K562 (cell line): Measurements from ENCODE around the gene CBL. TPM values are rescaled to one million over a fixed set of nuclear protein-coding genes. Genes with fewer than 3 reads are reported as not detected.

Source experiments
- ATAC-seq: fragments of 200-7000 bp; cut with Tn5 transposase; 3 replicates; pipeline ENCODE4 v1.9.1; 2020; ENCODE audit warnings: moderate library complexity
- BruUV-seq: library from RNA; stranded (reverse); fragments of 400-500 nt; replicated peaks from 2 replicates; lab custom pipeline; 2021; lab: Mats Ljungman, UMichigan
- CTCF ChIA-PET: fragments of 300-600 bp; formaldehyde crosslinking; extraction: SDS; loops from one replicate; lab custom pipeline; 2021; ENCODE audit warnings: low intra/inter-chr PET ratio; lab: Yijun Ruan, JAX
- POLR2A ChIA-PET: fragments of 300-600, 350-650 bp; sonication (Branson Sonifier 250); formaldehyde crosslinking; extraction: SDS; loops from one replicate; lab custom pipeline; 2021; ENCODE audit warnings: antibody characterized with exemption, inconsistent platforms; lab: Yijun Ruan, JAX
- DNase-seq, 4 experiments: peaks; one replicate each; pipeline versions ENCODE4 v3.0.0 to v3.0.0-alpha.2; 2011 to 2018; ENCODE audit warnings: low spot score in 3 of 4, mixed read lengths in 3 of 4; ENCODE audit errors: extremely low read depth in 1 of 4
- FAIRE-seq: peaks from 2 replicates; lab custom pipeline; 2011; peaks lifted over from hg19 to GRCh38; lab: Jason Lieb, UNC
- H2AFZ ChIP-seq: 2 replicates; pipeline ENCODE4 v1.6.0; 2011; ENCODE audit warnings: low read depth, low read length, control low read depth, inconsistent platforms
- H3K27ac ChIP-seq: fragments of 200-600 bp; 3 replicates; pipeline ENCODE4 v1.8.0; 2011; ENCODE audit warnings: low read depth, mild to moderate bottlenecking, control low read depth, inconsistent platforms, low read length, moderate library complexity, mixed read lengths; ENCODE audit errors: extremely low read depth
- H3K27me3 ChIP-seq, 2 experiments: fragments of 300-600 bp in 1 of 2; 2 replicates in 1 of 2; 3 replicates in 1 of 2; pipeline versions ENCODE4 v1.6.0 to v1.8.0; 2011; ENCODE audit warnings: inconsistent platforms in 2 of 2, low read length in 2 of 2, mild to moderate bottlenecking in 1 of 2, mixed read lengths in 1 of 2, moderate library complexity in 1 of 2; ENCODE audit not compliant: control insufficient read depth in 2 of 2, insufficient read depth in 2 of 2
- H3K36me3 ChIP-seq: fragments of 300-600 bp; 3 replicates; pipeline ENCODE4 v1.8.0; 2011; ENCODE audit warnings: mild to moderate bottlenecking, low read length, inconsistent platforms; ENCODE audit not compliant: control insufficient read depth, insufficient read depth
- H3K4me1 ChIP-seq, 2 experiments: fragments of 200-600 bp in 1 of 2; replicated peaks in 1 of 2; 2 replicates in 1 of 2; 3 replicates in 1 of 2; pipeline versions ENCODE4 v1.5.1 to v1.8.0; 2011; ENCODE audit warnings: inconsistent platforms in 2 of 2, low read length in 2 of 2, mild to moderate bottlenecking in 1 of 2, mixed read lengths in 1 of 2, moderate library complexity in 1 of 2; ENCODE audit not compliant: control insufficient read depth in 2 of 2, insufficient read depth in 2 of 2
- H3K4me2 ChIP-seq: 2 replicates; pipeline ENCODE4 v1.6.1; 2011; ENCODE audit warnings: low read length, control low read depth, inconsistent platforms, mixed read lengths; ENCODE audit not compliant: insufficient read depth
- H3K4me3 ChIP-seq: fragments of 200-600 bp; sonication (generic), shearing (Covaris generic); 2 replicates; pipeline ENCODE4 v1.5.1; 2016; ENCODE audit warnings: control low read depth, inconsistent platforms
- H3K79me2 ChIP-seq: fragments of 200-600 bp; 3 replicates; pipeline ENCODE4 v1.8.0; 2011; ENCODE audit warnings: low read length, inconsistent platforms; ENCODE audit not compliant: control insufficient read depth, insufficient read depth
- H3K9ac ChIP-seq, 2 experiments: 2 replicates each; pipeline versions ENCODE4 v1.6.0 to v1.6.1; 2011; ENCODE audit warnings: low read depth in 2 of 2, low read length in 2 of 2, control low read depth in 1 of 2, inconsistent platforms in 1 of 2, mild to moderate bottlenecking in 1 of 2, mixed read lengths in 1 of 2; ENCODE audit not compliant: insufficient read depth in 1 of 2
- H3K9me1 ChIP-seq: one replicate; pipeline ENCODE4 v1.6.0; 2011; ENCODE audit warnings: inconsistent platforms, mild to moderate bottlenecking, low read length, moderate library complexity; ENCODE audit not compliant: control insufficient read depth, insufficient read depth
- H3K9me3 ChIP-seq: replicated peaks from 2 replicates; pipeline ENCODE4 v1.5.1; 2011; ENCODE audit warnings: low read depth, low read length, inconsistent platforms; ENCODE audit not compliant: control insufficient read depth, insufficient read depth
- H4K20me1 ChIP-seq: replicated peaks from 2 replicates; pipeline ENCODE4 v1.6.1; 2011; ENCODE audit warnings: low read length, inconsistent platforms, mixed read lengths; ENCODE audit not compliant: control insufficient read depth, insufficient read depth
- BDP1 ChIP-seq: IDR thresholded peaks from 3 replicates; pipeline ENCODE4 v1.6.1; 2011; ENCODE audit not compliant: insufficient read length, insufficient read depth
- ESRRB ChIP-seq: fragments of 250-450 bp; sonication (Bioruptor Pico); IDR thresholded peaks from 2 replicates; pipeline ENCODE4 v1.5.0; 2020; ENCODE audit warnings: mild to moderate bottlenecking, moderate library complexity, borderline replicate concordance
- HCFC1 ChIP-seq: IDR thresholded peaks from 2 replicates; pipeline ENCODE4 v1.6.1; 2012; ENCODE audit warnings: low read depth, low read length, improper control_type of control experiment
- PTBP1 ChIP-seq: fragments of 200-400 bp; formaldehyde crosslinking; IDR thresholded peaks from 2 replicates; pipeline ENCODE4 v1.6.1; 2017; ENCODE audit warnings: low read depth, low read length
- SAFB2 ChIP-seq: fragments of 200-400 bp; formaldehyde crosslinking; IDR thresholded peaks from 2 replicates; pipeline ENCODE4 v1.6.1; 2018; ENCODE audit warnings: borderline replicate concordance, low read length, low read depth, moderate library complexity; ENCODE audit not compliant: severe bottlenecking
- SUPT5H ChIP-seq: fragments of 450-650 bp; IDR thresholded peaks from 2 replicates; pipeline ENCODE4 v1.6.1; 2016
- TFE3 ChIP-seq: fragments of 450-650 bp; formaldehyde crosslinking; IDR thresholded peaks from 2 replicates; pipeline ENCODE4 v1.4.0; 2020; ENCODE audit warnings: mild to moderate bottlenecking, mixed read lengths
- ZC3H4 ChIP-seq: sonication (generic); formaldehyde crosslinking; IDR thresholded peaks from 2 replicates; pipeline ENCODE4 v1.9.0; 2021; ENCODE audit warnings: missing genetic modification reagents, borderline replicate concordance
- ZMIZ1 ChIP-seq, 2 experiments: fragments of 150-350 bp in 1 of 2; IDR thresholded peaks; 2 replicates each; pipeline ENCODE4 v1.6.1; 2012 to 2016; ENCODE audit warnings: low read depth in 2 of 2, low read length in 2 of 2, mild to moderate bottlenecking in 1 of 2, moderate library complexity in 1 of 2
- ZNF408 ChIP-seq: fragments of 250-450 bp; sonication (Bioruptor Pico); IDR thresholded peaks from 2 replicates; pipeline ENCODE4 v1.4.0; 2020; ENCODE audit warnings: low read depth, mild to moderate bottlenecking, moderate library complexity
- WGBS: fragments of 100-300 bp; shearing (Covaris generic); methylation state at CpG from one replicate; pipeline ENCODE4 v1.1.6; 2016; ENCODE audit warnings: low coverage, mixed read lengths; ENCODE audit not compliant: insufficient coverage; ENCODE audit errors: missing lambda C conversion rate; 5-methylcytosine and 5-hydroxymethylcytosine counted together
- in situ Hi-C: fragments of 300-500 bp; cut with MboI; formaldehyde crosslinking; loops from 4 replicates; pipeline ENCODE4 v1.15.0; 2018; ENCODE audit warnings: inconsistent platforms, mixed read lengths
- intact Hi-C: fragments of 100-400 bp; cut with micrococcal nuclease; formaldehyde crosslinking; loops from 2 replicates; pipeline ENCODE4 v1.14.2; 2022
- polyA plus RNA-seq, 8 experiments: library from polyadenylated mRNA; depleted of rRNA in 4 of 8; stranded (reverse) in 5 of 8; unstranded in 3 of 8; fragments of >200 nt; fragmentation: Nextera tagmentation in 2 of 8; fragmentation: Illumina TruSeq in 1 of 8; extraction: Ambion mirVana in 2 of 8; extraction: Trizol in 1 of 8; gene quantifications; 2 replicates each; pipeline versions ENCODE4 v1.2.1 to v1.2.3, GENCODE V29; 2011 to 2014; ENCODE audit warnings: inconsistent platforms in 1 of 8, missing spikeins in 1 of 8
- total RNA-seq, 7 experiments: library from RNA; depleted of rRNA in 6 of 7; stranded (reverse); fragments of >200 nt in 6 of 7; fragmentation: Illumina TruSeq in 2 of 7; extraction: Trizol in 2 of 7; gene quantifications; 2 replicates each; pipeline versions ENCODE4 v1.2.1 to v1.2.3, GENCODE V29; 2011 to 2021; ENCODE audit warnings: low replicate concordance in 1 of 7

CBL gene
- total and polyA plus RNA-seq, 9 of the 15 experiments (the other 6 are each of a cell fraction or from before 2014, with no cell fraction given) = 3.2 to 24.9 (median 9.9) TPM

GRCh38 chr11:119330237-119330636, 124.1 kb downstream of the CBL start (continued):
- no peak for TF ChIP-seq SAFB2

GRCh38 chr11:119332111-119332765, 126.1 kb downstream of the CBL start:
- 64% methylated on average over 4 of the region's 4 CpGs for WGBS
- intact Hi-C loops (no loop called here), in situ Hi-C loops (no loop called here)
- H2AFZ ChIP-seq = peak overlapping the region; percentile 82
- no peak overlapping the region for H3K4me3 ChIP-seq
- DNase-seq = no peak
- CTCF ChIA-PET = no interaction called here
- H3K9me3 ChIP-seq = no peaks in the 10 kb centered on the region
- POLR2A ChIA-PET = interaction anchor here (0.6 to 1.5 kb wide), 4 partner anchors 17 to 263 kb away, joined by 3 to 6 read pairs (median 4); no protein-coding TSS in a partner anchor
- no TSS peak for BruUV-seq
- FAIRE-seq = no peak
- no peak overlapping the region for H3K9ac ChIP-seq
- H3K27me3 ChIP-seq = no peaks in the 10 kb centered on the region
- ATAC-seq = no peak
- H3K4me1 ChIP-seq = peaks cover 0 to 24% of the 10 kb centered on the region in 2 experiments; a peak in 3 of 5 replicates
- H3K79me2 ChIP-seq = peaks cover 25% of the 10 kb centered on the region
- H3K9me1 ChIP-seq = no peaks in the 10 kb centered on the region
- peaks cover 17% of the 10 kb centered on the region; the same call in 1 of the 3 replicates for H3K36me3 ChIP-seq
- no peak overlapping the region for H3K27ac ChIP-seq
- H3K4me2 ChIP-seq = no peak overlapping the region
- TF ChIP-seq ZMIZ1 (IDR thresholded peaks at IDR 0.05; ENCODE audit: low read depth in 2 of 2, low read length in 2 of 2) (no peak), ESRRB (CRISPR knock-in tag) (no peak), HCFC1 (no peak), ZC3H4 (CRISPR knock-in tag) (no peak), ZNF408 (CRISPR knock-in tag) (no peak), SUPT5H (no peak), TFE3 (CRISPR knock-in tag) (no peak), BDP1 (no peak), PTBP1 (no peak)
- no peaks in the 10 kb centered on the region for H4K20me1 ChIP-seq
